Mesothelial cell of epicardium (in vitro differentiated cells): ENCODE data around the gene PAGE5. TPM values are rescaled to one million over a fixed set of nuclear protein-coding genes. Genes with fewer than 3 reads are reported as not detected.

Source experiments
- DNase-seq, 2 experiments: peaks; one replicate each; pipeline ENCODE4 v3.0.0; 2021; ENCODE audit warnings: low spot score in 2 of 2; ENCODE audit not compliant: unreplicated experiment in 2 of 2
- H3K27ac Mint-ChIP-seq: 2 replicates; pipeline ENCODE4 v1.8.0; 2021; ENCODE audit warnings: mixed read lengths
- H3K27me3 Mint-ChIP-seq: 2 replicates; pipeline ENCODE4 v1.8.0; 2021; ENCODE audit warnings: low read depth, mixed read lengths
- H3K36me3 Mint-ChIP-seq: 2 replicates; pipeline ENCODE4 v1.8.0; 2021; ENCODE audit warnings: mixed read lengths
- H3K4me1 Mint-ChIP-seq: 2 replicates; pipeline ENCODE4 v1.8.0; 2021; ENCODE audit warnings: mixed read lengths
- H3K4me3 Mint-ChIP-seq: 2 replicates; pipeline ENCODE4 v1.8.0; 2021; ENCODE audit warnings: mild to moderate bottlenecking, moderate library complexity, mixed read lengths
- H3K9me3 Mint-ChIP-seq: 2 replicates; pipeline ENCODE4 v1.8.0; 2021; ENCODE audit warnings: mixed read lengths
- CTCF ChIP-seq: fragments of 200-600 bp; sonication (generic); IDR thresholded peaks from one replicate; pipeline ENCODE4 v1.5.0; 2021; ENCODE audit warnings: antibody characterized with exemption; ENCODE audit not compliant: unreplicated experiment
- total RNA-seq: library from RNA; stranded (reverse); gene quantifications from 3 replicates; pipeline ENCODE4 v1.2.1, GENCODE V29; 2021

PAGE5 gene
- total RNA-seq, 1 donor from 2014 or later: not detected

- no peak for DNase-seq
- Mint-ChIP-seq H3K4me3 (no peak overlapping the region), H3K36me3 (no peaks in the 10 kb centered on the region), H3K9me3 (peaks cover 68% of the 10 kb centered on the region), H3K27ac (no peak overlapping the region), H3K4me1 (no peaks in the 10 kb centered on the region), H3K27me3 (no peaks in the 10 kb centered on the region)
- no peak for TF ChIP-seq CTCF
Observed at GRCh38 chrX:55210931-55211677, 9.0 kb upstream of the PAGE5 start.

GRCh38 chrX:55213381-55213780 lies 6.8 kb upstream of the PAGE5 start:
- Mint-ChIP-seq H3K36me3 (no peaks in the 10 kb centered on the region), H3K27me3 (no peaks in the 10 kb centered on the region), H3K9me3 (peaks cover 67% of the 10 kb centered on the region), H3K4me3 (no peak overlapping the region), H3K27ac (no peak overlapping the region), H3K4me1 (no peaks in the 10 kb centered on the region)
- no peak for TF ChIP-seq CTCF
- no peak for DNase-seq

- no peaks in the 10 kb centered on the region for H3K27me3 Mint-ChIP-seq
- no peak overlapping the region for H3K27ac Mint-ChIP-seq
- H3K4me1 Mint-ChIP-seq: no peaks in the 10 kb centered on the region
- no peak for DNase-seq
- H3K36me3 Mint-ChIP-seq: no peaks in the 10 kb centered on the region
- TF ChIP-seq CTCF: no peak
- peaks cover 65% of the 10 kb centered on the region for H3K9me3 Mint-ChIP-seq
- H3K4me3 Mint-ChIP-seq: no peak overlapping the region
Observed at GRCh38 chrX:55240788-55241340, 20.7 kb downstream of the PAGE5 start.

- H3K27me3 Mint-ChIP-seq: no peaks in the 10 kb centered on the region
Observed at GRCh38 chrX:55253528-55253927, 33.4 kb downstream of the PAGE5 start.

GRCh38 chrX:55260806-55261205 lies 40.7 kb downstream of the PAGE5 start:
- DNase-seq: no peak
- no peak overlapping the region for H3K4me3 Mint-ChIP-seq
- no peak overlapping the region for H3K27ac Mint-ChIP-seq
- no peak for TF ChIP-seq CTCF
- peaks cover 45% of the 10 kb centered on the region for H3K9me3 Mint-ChIP-seq
- H3K27me3 Mint-ChIP-seq: no peaks in the 10 kb centered on the region
- H3K36me3 Mint-ChIP-seq: no peaks in the 10 kb centered on the region
- H3K4me1 Mint-ChIP-seq: no peaks in the 10 kb centered on the region

More at GRCh38 chrX:55253528-55253927, 33.4 kb downstream of the PAGE5 start:
- TF ChIP-seq CTCF: no peak
- H3K36me3 Mint-ChIP-seq: no peaks in the 10 kb centered on the region
- H3K27ac Mint-ChIP-seq: no peak overlapping the region
- no peak for DNase-seq
- peaks cover 64% of the 10 kb centered on the region for H3K9me3 Mint-ChIP-seq
- no peaks in the 10 kb centered on the region for H3K4me1 Mint-ChIP-seq
- H3K4me3 Mint-ChIP-seq: no peak overlapping the region
